ENCODE measurements around the gene ZNF592. TPM values are rescaled to one million over a fixed set of nuclear protein-coding genes. Genes with fewer than 3 reads are reported as not detected.

The ZNF592 gene
- total and polyA plus RNA-seq, 9 of the 15 experiments (the other 6 are each of a cell fraction or from before 2014, with no cell fraction given) = 0.88 to 23.8 (median 7.4) TPM

GRCh38 chr15:84785053-84785452 lies 36.7 kb downstream of the ZNF592 start (continued):
- TF ChIP-seq TRIM25 (IDR thresholded peaks at IDR 0.05; ENCODE audit: borderline replicate concordance) = no peak
- no peak for TF ChIP-seq BCL6 (CRISPR knock-in tag; IDR thresholded peaks at IDR 0.05)
- TF ChIP-seq ZNF717 (CRISPR knock-in tag; IDR thresholded peaks at IDR 0.05) = no peak
- TF ChIP-seq NCOA1 (IDR thresholded peaks at IDR 0.05; ENCODE audit: low read depth) = no peak
- peak; percentile 58 for TF ChIP-seq ZNF316 (IDR thresholded peaks at IDR 0.05)
- TF ChIP-seq TBL1XR1 (IDR thresholded peaks at IDR 0.05; ENCODE audit: low read length in 2 of 2) = no peak
- TF ChIP-seq ATF1 (CRISPR knock-in tag; IDR thresholded peaks at IDR 0.05) = no peak
- no peak for TF ChIP-seq ATF1 (tag; IDR thresholded peaks at IDR 0.05)
- TF ChIP-seq SMARCE1 (IDR thresholded peaks at IDR 0.05) = no peak
- TF ChIP-seq ZNF778 (CRISPR knock-in tag; IDR thresholded peaks at IDR 0.05) = no peak
- no peak for TF ChIP-seq CCAR2 (IDR thresholded peaks at IDR 0.05; ENCODE audit: low read depth, low read length)
- no peak for TF ChIP-seq ZNF146 (CRISPR knock-in tag; IDR thresholded peaks at IDR 0.05; ENCODE audit: unreplicated experiment)
- no peak for TF ChIP-seq POLR2AphosphoS2 (IDR thresholded peaks at IDR 0.05; ENCODE audit: low read length)
- TF ChIP-seq ZFPM2 (CRISPR knock-in tag; IDR thresholded peaks at IDR 0.05) = no peak
- TF ChIP-seq MAX (CRISPR knock-in tag; IDR thresholded peaks at IDR 0.05) = 0 out of 2 replicates have a peak, but pooled peaks have one; percentile 18
- no peak for TF ChIP-seq CBFB (CRISPR knock-in tag; IDR thresholded peaks at IDR 0.05)
- no peak for TF ChIP-seq SRSF1 (IDR thresholded peaks at IDR 0.05; ENCODE audit: low read depth, low read length)
- no peak for TF ChIP-seq RBM39 (optimal IDR thresholded peaks at IDR 0.05; ENCODE audit: low read depth, low read length)
- TF ChIP-seq ZNF830 (CRISPR knock-in tag; IDR thresholded peaks at IDR 0.05) = no peak
- no peak for TF ChIP-seq CHD7 (IDR thresholded peaks at IDR 0.05; ENCODE audit: low read depth, low read length)

Measured in K562 (cell line).